WTC11 (cell line): Measurements from ENCODE around the gene AZU1.

Experiments
- ATF3 ChIP-seq: sonication (generic); formaldehyde crosslinking; conservative IDR thresholded peaks from 2 replicates; pipeline ENCODE4 v1.8.1; 2022; ENCODE audit warnings: mild to moderate bottlenecking, missing genetic modification reagents
- CREB1 ChIP-seq: sonication (generic); formaldehyde crosslinking; IDR thresholded peaks from 2 replicates; pipeline ENCODE4 v1.8.0; 2023; ENCODE audit warnings: mild to moderate bottlenecking, missing genetic modification reagents
- CTCF ChIP-seq: fragments of 200-600 bp; IDR thresholded peaks from 2 replicates; pipeline ENCODE4 v1.8.0; 2022; ENCODE audit warnings: antibody characterized with exemption
- ESRRA ChIP-seq: sonication (generic); formaldehyde crosslinking; IDR thresholded peaks from 2 replicates; pipeline ENCODE4 v1.8.1; 2022; ENCODE audit warnings: mild to moderate bottlenecking, missing genetic modification reagents, borderline replicate concordance
- MAX ChIP-seq: sonication (generic); formaldehyde crosslinking; IDR thresholded peaks from 2 replicates; pipeline ENCODE4 v1.8.0; 2022; ENCODE audit warnings: mild to moderate bottlenecking, missing genetic modification reagents

- TF ChIP-seq CTCF, result no peak
- TF ChIP-seq ESRRA (CRISPR knock-in tag), result no peak
- no peak for TF ChIP-seq MAX (CRISPR knock-in tag)
- TF ChIP-seq CREB1 (CRISPR knock-in tag), result no peak
- TF ChIP-seq ATF3 (CRISPR knock-in tag), result no peak
Measured at GRCh38 chr19:850221-850978, 22.8 kb downstream of the AZU1 start.
